H1 (cell line): ENCODE results near the gene CENATAC. TPM values are rescaled to one million over a fixed set of nuclear protein-coding genes. Genes with fewer than 3 reads are reported as not detected.
A peak's percentile ranks its signal among the peaks of the same experiment; 100 is the strongest.

Experiments used
- CTCF ChIA-PET: fragments of 300-600 bp; sonication (Branson Sonifier 250); formaldehyde crosslinking; loops from one replicate; lab custom pipeline; 2021; ENCODE audit not compliant: partially characterized antibody; lab: Charles Lee
- POLR2A ChIA-PET: fragments of 300-600 bp; sonication (Branson Sonifier 250); formaldehyde crosslinking; loops from one replicate; lab custom pipeline; 2021; ENCODE audit warnings: inconsistent platforms; ENCODE audit not compliant: partially characterized antibody; lab: Charles Lee
- DNase-seq, 2 experiments: peaks; one replicate each; pipeline versions ENCODE4 v3.0.0 to v3.0.0-alpha.2; 2010 to 2022; ENCODE audit warnings: low spot score in 2 of 2, low read depth in 1 of 2, mixed read lengths in 1 of 2
- FAIRE-seq: peaks from 2 replicates; lab custom pipeline; 2011; peaks lifted over from hg19 to GRCh38; lab: Jason Lieb, UNC
- H2AFZ ChIP-seq: 2 replicates; pipeline ENCODE4 v1.8.1; 2012; ENCODE audit warnings: low read length, inconsistent platforms
- H2AK5ac ChIP-seq: 2 replicates; pipeline ENCODE4 v1.6.1; 2013; ENCODE audit warnings: low read depth, low read length
- H2BK120ac ChIP-seq: replicated peaks from 2 replicates; pipeline ENCODE3; 2013; ENCODE audit warnings: low read depth, low read length, inconsistent platforms
- H2BK12ac ChIP-seq: 2 replicates; pipeline ENCODE4 v1.6.1; 2013; ENCODE audit warnings: low read depth, low read length
- H2BK15ac ChIP-seq: 2 replicates; pipeline ENCODE4 v1.6.1; 2013; ENCODE audit warnings: low read length
- H2BK20ac ChIP-seq: 2 replicates; pipeline ENCODE4 v1.6.1; 2013; ENCODE audit warnings: low read length
- H2BK5ac ChIP-seq: 2 replicates; pipeline ENCODE4 v1.6.1; 2013; ENCODE audit warnings: low read depth, low read length
- H3K14ac ChIP-seq: 2 replicates; pipeline ENCODE4 v1.6.1; 2013; ENCODE audit warnings: inconsistent platforms; ENCODE audit not compliant: insufficient read length
- H3K18ac ChIP-seq: 2 replicates; pipeline ENCODE4 v1.6.1; 2013; ENCODE audit warnings: low read length; ENCODE audit errors: extremely low read depth
- H3K23ac ChIP-seq: 2 replicates; pipeline ENCODE4 v1.6.1; 2013; ENCODE audit warnings: inconsistent platforms; ENCODE audit not compliant: insufficient read length
- H3K23me2 ChIP-seq: 2 replicates; pipeline ENCODE4 v1.6.1; 2013; ENCODE audit warnings: low read depth, low read length
- H3K27ac ChIP-seq: 2 replicates; pipeline ENCODE4 v1.6.1; 2011; ENCODE audit warnings: low read depth, low read length, inconsistent platforms
- H3K27me3 ChIP-seq, 4 experiments: replicated peaks in 1 of 4; 1 replicate in 1 of 4; 2 replicates in 3 of 4; pipeline versions ENCODE4 v1.6.1 to v1.8.1; 2011 to 2013; ENCODE audit warnings: low read length in 3 of 4, mild to moderate bottlenecking in 3 of 4, inconsistent platforms in 2 of 4, mixed read lengths in 2 of 4, moderate library complexity in 1 of 4; ENCODE audit not compliant: control insufficient read depth in 3 of 4, insufficient read depth in 3 of 4; ENCODE audit errors: extremely low read depth in 1 of 4
- H3K36me3 ChIP-seq, 4 experiments: 2 replicates each; pipeline versions ENCODE4 v1.6.1 to v1.8.1; 2011 to 2013; ENCODE audit warnings: mild to moderate bottlenecking in 4 of 4, low read length in 3 of 4, moderate library complexity in 2 of 4, control low read depth in 1 of 4, inconsistent platforms in 1 of 4; ENCODE audit not compliant: insufficient read depth in 4 of 4, control insufficient read depth in 2 of 4
- H3K4ac ChIP-seq: replicated peaks from 2 replicates; pipeline ENCODE3; 2013; ENCODE audit warnings: low read length, low read depth, mixed read lengths, inconsistent platforms; ENCODE audit not compliant: insufficient read length
- H3K4me1 ChIP-seq, 4 experiments: replicated peaks in 1 of 4; 1 replicate in 1 of 4; 2 replicates in 3 of 4; pipeline versions ENCODE4 v1.6.1 to v1.8.1; 2011 to 2013; ENCODE audit warnings: low read length in 3 of 4, inconsistent platforms in 2 of 4, mixed read lengths in 1 of 4; ENCODE audit not compliant: insufficient read depth in 4 of 4, control insufficient read depth in 3 of 4
- H3K4me2 ChIP-seq, 2 experiments: 2 replicates each; pipeline versions ENCODE4 v1.6.1 to v1.8.1; 2011 to 2013; ENCODE audit warnings: low read depth in 2 of 2, low read length in 2 of 2, control low read depth in 1 of 2, inconsistent platforms in 1 of 2, mild to moderate bottlenecking in 1 of 2; ENCODE audit not compliant: insufficient read depth in 1 of 2
- H3K4me3 ChIP-seq, 4 experiments: fragments of 200-600, 300-600 bp in 1 of 4; sonication (generic), shearing (Covaris generic), sonication (Bioruptor Twin) in 1 of 4; 2 replicates each; pipeline versions ENCODE4 v1.5.1 to v1.8.1; 2011 to 2016; ENCODE audit warnings: low read length in 4 of 4, low read depth in 3 of 4, control low read depth in 2 of 4, inconsistent platforms in 2 of 4, mild to moderate bottlenecking in 2 of 4, mixed read lengths in 1 of 4, moderate library complexity in 1 of 4; ENCODE audit not compliant: insufficient read depth in 2 of 4; ENCODE audit errors: extremely low read depth in 1 of 4
- H3K56ac ChIP-seq: replicated peaks from 2 replicates; pipeline ENCODE3; 2013; ENCODE audit warnings: low read depth, mild to moderate bottlenecking, mixed read lengths, low read length, inconsistent platforms; ENCODE audit not compliant: insufficient read length
- H3K79me1 ChIP-seq: 2 replicates; pipeline ENCODE4 v1.6.1; 2013; ENCODE audit warnings: low read depth, low read length, control low read depth
- H3K79me2 ChIP-seq, 2 experiments: 2 replicates each; pipeline versions ENCODE4 v1.6.1 to v1.8.1; 2012 to 2013; ENCODE audit warnings: low read length in 2 of 2, mild to moderate bottlenecking in 2 of 2, inconsistent platforms in 1 of 2; ENCODE audit not compliant: insufficient read depth in 2 of 2, control insufficient read depth in 1 of 2
- H3K9ac ChIP-seq, 4 experiments: replicated peaks in 1 of 4; 1 replicate in 1 of 4; 2 replicates in 3 of 4; pipeline versions ENCODE4 v1.6.1 to v1.8.1; 2011 to 2013; ENCODE audit warnings: low read depth in 3 of 4, low read length in 3 of 4, control low read depth in 2 of 4, mild to moderate bottlenecking in 2 of 4, moderate library complexity in 2 of 4, inconsistent platforms in 1 of 4; ENCODE audit errors: extremely low read depth in 1 of 4
- H3K9me3 ChIP-seq, 2 experiments: 2 replicates each; pipeline versions ENCODE4 v1.6.1 to v1.8.1; 2012 to 2013; ENCODE audit warnings: mild to moderate bottlenecking in 2 of 2, moderate library complexity in 2 of 2, control low read depth in 1 of 2, inconsistent platforms in 1 of 2, low read depth in 1 of 2, low read length in 1 of 2, mixed read lengths in 1 of 2; ENCODE audit not compliant: insufficient read depth in 2 of 2
- H4K20me1 ChIP-seq, 2 experiments: replicated peaks in 1 of 2; 2 replicates each; pipeline versions ENCODE3 to v1.8.1; 2011 to 2013; ENCODE audit warnings: inconsistent platforms in 2 of 2, low read length in 2 of 2, mild to moderate bottlenecking in 1 of 2; ENCODE audit not compliant: insufficient read depth in 2 of 2, control insufficient read depth in 1 of 2
- H4K5ac ChIP-seq: 2 replicates; pipeline ENCODE4 v1.6.1; 2013; ENCODE audit warnings: low read length, low read depth, mixed read lengths, inconsistent platforms; ENCODE audit not compliant: insufficient read length
- H4K8ac ChIP-seq: 2 replicates; pipeline ENCODE4 v1.8.0; 2013; ENCODE audit warnings: mild to moderate bottlenecking, moderate library complexity, low read length, inconsistent platforms; ENCODE audit not compliant: insufficient read depth; ENCODE audit errors: extremely low read depth
- H4K91ac ChIP-seq: replicated peaks from 2 replicates; pipeline ENCODE3; 2013; ENCODE audit warnings: low read length, mixed read lengths, inconsistent platforms; ENCODE audit not compliant: insufficient read length
- CEBPB ChIP-seq: IDR thresholded peaks from 2 replicates; pipeline ENCODE4 v1.6.1; 2012; ENCODE audit warnings: low read depth, low read length
- NRF1 ChIP-seq: IDR thresholded peaks from 2 replicates; pipeline ENCODE4 v1.6.1; 2011; ENCODE audit warnings: mild to moderate bottlenecking, low read depth, low read length, improper control_type of control experiment
- WGBS, 2 experiments: shearing (Covaris generic) in 1 of 2; methylation state at CpG; one replicate each; pipeline versions ENCODE4 v1.1.6 to v1.1.7; 2013 to 2015; ENCODE audit warnings: low lambda C conversion rate in 2 of 2, mixed read lengths in 2 of 2, inconsistent platforms in 1 of 2, low coverage in 1 of 2, missing lambda C conversion rate in 1 of 2; ENCODE audit not compliant: insufficient replicate concordance in 2 of 2, insufficient coverage in 1 of 2, insufficient read length in 1 of 2; ENCODE audit errors: extremely low coverage in 1 of 2, missing lambda C conversion rate in 1 of 2; 5-methylcytosine and 5-hydroxymethylcytosine counted together
- polyA plus RNA-seq, 7 experiments: library from polyadenylated mRNA; depleted of rRNA in 3 of 7; stranded (reverse) in 5 of 7; unstranded in 2 of 7; fragments of >200 nt in 5 of 7; fragments of 200-250 nt in 2 of 7; gene quantifications; 1 replicate in 5 of 7; 2 replicates in 1 of 7; 4 replicates in 1 of 7; pipeline versions ENCODE4 v1.2.1 to v1.2.3, GENCODE V29; 2011 to 2013; ENCODE audit warnings: missing spikeins in 2 of 7, mixed read lengths in 2 of 7
- total RNA-seq: library from RNA; stranded (reverse); fragmentation: NEBNext Ultra II Directional; extraction: Animal tissue kit (Norgen Biotek cat#: 25700); gene quantifications from 2 replicates; pipeline ENCODE4 v1.2.1, GENCODE V29; 2021

CENATAC gene
- total and polyA plus RNA-seq, 2 of the 8 experiments (the other 6 are each of a cell fraction or from before 2014, with no cell fraction given) = 22.7 to 36.4 TPM

- no peak within 1 kb of the TSS for H2BK20ac ChIP-seq
- H3K23ac ChIP-seq = no peak within 1 kb of the TSS
- peaks cover 7% of the 10 kb centered on the region; the same call in 1 of the 2 replicates for H3K23me2 ChIP-seq
- H3K9me3 ChIP-seq = no peaks in the 10 kb centered on the region
- peak within 1 kb of the TSS; percentile 96 for H4K5ac ChIP-seq
- H4K8ac ChIP-seq = peak within 1 kb of the TSS; percentile 75; the same call in 1 of the 2 replicates
- peak within 1 kb of the TSS; percentile 56 to 98 (median 92) for H3K9ac ChIP-seq
- H3K14ac ChIP-seq = no peak within 1 kb of the TSS
- peaks cover 6 to 13% (median 10%) of the 10 kb centered on the region in 4 experiments for H3K4me1 ChIP-seq
- ChIA-PET POLR2A (interaction anchor here (1.1 to 9.7 kb wide), 10 partner anchors 11 to 240 kb away, joined by 3 to 224 read pairs (median 5); partner anchors contain the start of genes DDX6, DPAGT1, HYOU1 and RPS25), CTCF (interaction anchor here (0.9 to 3.1 kb wide), 9 partner anchors 9 to 53 kb away, joined by 3 to 12 read pairs (median 3); partner anchors contain the start of genes HYOU1, RPS25, TRAPPC4 and VPS11)
- H3K79me2 ChIP-seq = peaks cover 0 to 19% of the 10 kb centered on the region in 2 experiments; a peak in 1 of 4 replicates
- 0 out of 2 replicates have a peak within 1 kb of the TSS, but pooled peaks have one; percentile 65 for H2BK15ac ChIP-seq
- H3K4me2 ChIP-seq = peak within 1 kb of the TSS; percentile 81 to 82
- H3K36me3 ChIP-seq = peaks cover 3 to 31% (median 11%) of the 10 kb centered on the region in 4 experiments; a peak in 7 of 8 replicates
- 3% methylated on average over 58 of the region's 67 CpGs; no CpG with 5 or more reads in 1 of the 2 experiments for WGBS, 2 experiments
- peak within 1 kb of the TSS; percentile 94 for H4K91ac ChIP-seq
- H3K4me3 ChIP-seq = peak within 1 kb of the TSS; percentile 64 to 84 (median 74)
- peak within 1 kb of the TSS; percentile 93 for H3K56ac ChIP-seq
- peak within 1 kb of the TSS; percentile 78; the same call in 1 of the 2 replicates for H2AFZ ChIP-seq
- H4K20me1 ChIP-seq = peaks cover 3 to 13% of the 10 kb centered on the region in 2 experiments
- peak within 1 kb of the TSS; percentile 91 for H3K18ac ChIP-seq
- FAIRE-seq (no peak), DNase-seq (peak; percentile 98 to 100)
- peak within 1 kb of the TSS; percentile 97 for H3K4ac ChIP-seq
- H2BK12ac ChIP-seq = 0 out of 2 replicates have a peak within 1 kb of the TSS, but pooled peaks have one; percentile 19
- peak within 1 kb of the TSS; percentile 98 for H2BK5ac ChIP-seq
- no peak within 1 kb of the TSS for H2BK120ac ChIP-seq
- H3K79me1 ChIP-seq = peaks cover 15% of the 10 kb centered on the region; the same call in 1 of the 2 replicates
- peak within 1 kb of the TSS; percentile 89 for H3K27ac ChIP-seq
- no peak within 1 kb of the TSS for H2AK5ac ChIP-seq
- H3K27me3 ChIP-seq = no peaks in the 10 kb centered on the region
- 0 out of 2 replicates have a peak, but pooled peaks have one; percentile 20 for TF ChIP-seq CEBPB
- TF ChIP-seq NRF1 = peak; percentile 93
Measured at GRCh38 chr11:119030329-119031047, 32.5 kb downstream of the CENATAC start, which contains the start of gene SLC37A4. Gene SLC37A4 (minus strand): TSS chr11:119030877.
